Epithelial cell of proximal tubule (primary cell): ENCODE results near the gene PSMG4. TPM values are rescaled to one million over a fixed set of nuclear protein-coding genes. Genes with fewer than 3 reads are reported as not detected.

Experiments
- DNase-seq: peaks from one replicate; pipeline ENCODE4 v3.0.0-alpha.2; 2011; ENCODE audit warnings: low read depth
- H3K4me3 ChIP-seq: 2 replicates; pipeline ENCODE4 v1.5.1; 2011; ENCODE audit warnings: low read depth, mild to moderate bottlenecking, low read length
- CTCF ChIP-seq: conservative IDR thresholded peaks from 2 replicates; pipeline ENCODE4 v1.5.1; 2012; ENCODE audit warnings: low read depth, mild to moderate bottlenecking, low read length
- total RNA-seq: library from RNA; depleted of rRNA; stranded (reverse); fragments of >200 nt; gene quantifications from 2 replicates; pipeline ENCODE4 v1.2.3, GENCODE V29; 2015

The PSMG4 gene
- 24.6 and 28.6 TPM in 2 replicates for total RNA-seq

GRCh38 chr6:3258720-3259490 lies at the start of gene PSMG4:
PSMG4 (plus strand) TSS chr6:3258947; CDS start chr6:3259023, 76 bp downstream.
- H3K4me3 ChIP-seq = peak within 1 kb of the TSS; percentile 89
- no peak for TF ChIP-seq CTCF
- DNase-seq = no peak

- no peak overlapping the region for H3K4me3 ChIP-seq
- peak; percentile 51 for DNase-seq
- peak; percentile 3 for TF ChIP-seq CTCF
Observed at GRCh38 chr6:3209114-3210023, 49.4 kb upstream of the PSMG4 start.

GRCh38 chr6:3210024-3210610 lies 48.6 kb upstream of the PSMG4 start:
- TF ChIP-seq CTCF = no peak
- no peak overlapping the region for H3K4me3 ChIP-seq
- no peak for DNase-seq

GRCh38 chr6:3211681-3212080 lies 47.1 kb upstream of the PSMG4 start:
- TF ChIP-seq CTCF = no peak
- H3K4me3 ChIP-seq = no peak overlapping the region
- no peak for DNase-seq

GRCh38 chr6:3212261-3212660 lies 46.5 kb upstream of the PSMG4 start:
- no peak overlapping the region for H3K4me3 ChIP-seq
- TF ChIP-seq CTCF = no peak
- DNase-seq = no peak

- no peak for TF ChIP-seq CTCF
- no peak overlapping the region for H3K4me3 ChIP-seq
- no peak for DNase-seq
Observed at GRCh38 chr6:3213334-3213695, 45.4 kb upstream of the PSMG4 start.
